ENCODE results near the gene TAB3. TPM values are rescaled to one million over a fixed set of nuclear protein-coding genes. Genes with fewer than 3 reads are reported as not detected.

The TAB3 gene
- total and polyA plus RNA-seq, 9 of the 15 experiments (the other 6 are each of a cell fraction or from before 2014, with no cell fraction given): 2.4 to 31.1 (median 15.5) TPM

GRCh38 chrX:30898886-30899285, 9.8 kb upstream of the TAB3 start (continued):
- no peak for TF ChIP-seq FOXK2 (conservative IDR thresholded peaks at IDR 0.05 in 1 of 2, IDR thresholded peaks at IDR 0.05 in 1 of 2; ENCODE audit: low read depth in 2 of 2)
- TF ChIP-seq ZBTB7A (IDR thresholded peaks at IDR 0.05; ENCODE audit: borderline replicate concordance, control insufficient read depth, low read depth, low read length): no peak
- no peak for TF ChIP-seq SIRT6 (IDR thresholded peaks at IDR 0.05; ENCODE audit: low read depth, low read length)
- no peak for TF ChIP-seq ZKSCAN1 (IDR thresholded peaks at IDR 0.05; ENCODE audit: low read depth, low read length)
- TF ChIP-seq ZNF449 (CRISPR knock-in tag; IDR thresholded peaks at IDR 0.05): no peak

DNA sequence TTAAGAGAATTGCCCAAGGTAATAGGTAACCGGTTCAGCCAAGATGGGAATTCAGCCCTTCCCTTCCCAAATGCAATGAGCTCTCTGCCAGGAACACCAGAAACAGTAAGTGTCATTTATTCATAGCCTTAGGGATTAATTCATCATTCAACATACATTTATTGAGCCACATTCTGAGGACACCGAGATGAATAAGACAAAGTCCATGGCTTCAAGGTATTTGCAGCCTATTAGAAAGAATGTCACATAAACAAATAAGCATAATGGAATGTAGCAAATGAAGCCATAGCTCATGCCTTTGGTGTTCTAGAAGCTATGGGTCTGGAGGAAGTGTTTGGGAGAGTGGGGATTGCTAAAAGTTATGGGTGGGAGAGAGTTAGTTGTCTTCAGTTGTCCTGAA, 6.3 kb upstream of the TAB3 start:
- Histone ChIP-seq H3K36me3 (ENCODE audit: control insufficient read depth, insufficient read depth, low read length) (no peaks in the 10 kb centered on the region), H3K4me2 (ENCODE audit: insufficient read depth, low read length) (no peak overlapping the region), H3K4me3 (no peak overlapping the region), H3K9ac (ENCODE audit: insufficient read depth in 1 of 2, low read depth in 2 of 2, low read length in 2 of 2) (no peak overlapping the region), H3K27me3 (ENCODE audit: control insufficient read depth in 2 of 2, insufficient read depth in 2 of 2, low read length in 2 of 2) (no peaks in the 10 kb centered on the region), H3K27ac (ENCODE audit: extremely low read depth, low read depth, low read length) (no peak overlapping the region), H2AFZ (ENCODE audit: low read depth, low read length) (no peak overlapping the region), H3K79me2 (ENCODE audit: control insufficient read depth, insufficient read depth, low read length) (no peaks in the 10 kb centered on the region), H3K9me3 (replicated peaks; ENCODE audit: control insufficient read depth, insufficient read depth, low read depth, low read length) (no peaks in the 10 kb centered on the region), H3K9me1 (ENCODE audit: control insufficient read depth, insufficient read depth, low read length) (no peaks in the 10 kb centered on the region), H4K20me1 (replicated peaks; ENCODE audit: control insufficient read depth, insufficient read depth, low read length) (no peaks in the 10 kb centered on the region), H3K4me1 (replicated peaks in 1 of 2; ENCODE audit: control insufficient read depth in 2 of 2, insufficient read depth in 2 of 2, low read length in 2 of 2) (no peaks in the 10 kb centered on the region)
- WGBS (ENCODE audit: insufficient coverage, low coverage, missing lambda C conversion rate): 48% methylated on average over 2 of the region's 2 CpGs
- DNase-seq (ENCODE audit: extremely low read depth in 1 of 4, low spot score in 3 of 4) (no peak), ATAC-seq (no peak), FAIRE-seq (no peak)
- ChIA-PET POLR2A (no interaction called here), CTCF (ENCODE audit: low intra/inter-chr PET ratio) (no interaction called here)
- no peak for TF ChIP-seq NFE2L1 (tag; IDR thresholded peaks at IDR 0.05; ENCODE audit: borderline replicate concordance, low read depth)
- no peak for TF ChIP-seq BCLAF1 (IDR thresholded peaks at IDR 0.05; ENCODE audit: borderline replicate concordance in 1 of 2, control insufficient read depth in 1 of 2, low read depth in 2 of 2, low read length in 1 of 2)
- no peak for TF ChIP-seq ZBTB33 (CRISPR knock-in tag; IDR thresholded peaks at IDR 0.05)
- TF ChIP-seq MCM7 (IDR thresholded peaks at IDR 0.05): no peak
- TF ChIP-seq RBM15 (IDR thresholded peaks at IDR 0.05; ENCODE audit: insufficient read depth, low read length): no peak
- no peak for TF ChIP-seq SOX6 (IDR thresholded peaks at IDR 0.05)
- no peak for TF ChIP-seq CHD1 (IDR thresholded peaks at IDR 0.05; ENCODE audit: low read length)
- no peak for TF ChIP-seq NR3C1 (CRISPR knock-in tag; IDR thresholded peaks at IDR 0.05)
- TF ChIP-seq ZNF699 (CRISPR knock-in tag; IDR thresholded peaks at IDR 0.05; ENCODE audit: insufficient replicate concordance): no peak
- TF ChIP-seq ZNF384 (IDR thresholded peaks at IDR 0.05; ENCODE audit: low read depth, low read length): no peak
- TF ChIP-seq NRF1 (conservative IDR thresholded peaks at IDR 0.05 in 1 of 2, IDR thresholded peaks at IDR 0.05 in 1 of 2): no peak
- no TSS peak for BruUV-seq (replicated peaks)
- intact Hi-C loops (cut with micrococcal nuclease) (no loop called here), in situ Hi-C loops (cut with MboI) (no loop called here)
